MM.1S (cell line): Measurements from ENCODE around the gene CD44.

ENCODE experiments used
- CTCF ChIP-seq: fragments of 300-600 bp; sonication (generic); IDR thresholded peaks from 2 replicates; pipeline ENCODE4 v1.5.1; 2016; ENCODE audit warnings: antibody characterized with exemption, low read length, mixed read lengths
- EZH2 ChIP-seq: fragments of 300-600 bp; sonication (generic); optimal IDR thresholded peaks from 2 replicates; pipeline ENCODE3; 2017; ENCODE audit warnings: low read depth, mild to moderate bottlenecking, antibody characterized with exemption, low read length, mixed read lengths

GRCh38 chr11:35208795-35209194 lies 69.8 kb downstream of the CD44 start:
- TF ChIP-seq CTCF (no peak), EZH2 (no peak)
